Mesothelial cell of epicardium (in vitro differentiated cells): ENCODE data around the gene NBL1. TPM values are rescaled to one million over a fixed set of nuclear protein-coding genes. Genes with fewer than 3 reads are reported as not detected.

Source experiments
- DNase-seq, 2 experiments: peaks; one replicate each; pipeline ENCODE4 v3.0.0; 2021; ENCODE audit warnings: low spot score in 2 of 2; ENCODE audit not compliant: unreplicated experiment in 2 of 2
- H3K27ac Mint-ChIP-seq: 2 replicates; pipeline ENCODE4 v1.8.0; 2021; ENCODE audit warnings: mixed read lengths
- H3K27me3 Mint-ChIP-seq: 2 replicates; pipeline ENCODE4 v1.8.0; 2021; ENCODE audit warnings: low read depth, mixed read lengths
- H3K36me3 Mint-ChIP-seq: 2 replicates; pipeline ENCODE4 v1.8.0; 2021; ENCODE audit warnings: mixed read lengths
- H3K4me1 Mint-ChIP-seq: 2 replicates; pipeline ENCODE4 v1.8.0; 2021; ENCODE audit warnings: mixed read lengths
- H3K4me3 Mint-ChIP-seq: 2 replicates; pipeline ENCODE4 v1.8.0; 2021; ENCODE audit warnings: mild to moderate bottlenecking, moderate library complexity, mixed read lengths
- H3K9me3 Mint-ChIP-seq: 2 replicates; pipeline ENCODE4 v1.8.0; 2021; ENCODE audit warnings: mixed read lengths
- total RNA-seq: library from RNA; stranded (reverse); gene quantifications from 3 replicates; pipeline ENCODE4 v1.2.1, GENCODE V29; 2021
- TF ChIP-seq, protein P1 (sequence below): fragments of 200-600 bp; sonication (generic); IDR thresholded peaks from one replicate; pipeline ENCODE4 v1.5.0; 2021; ENCODE audit warnings: antibody characterized with exemption; ENCODE audit not compliant: unreplicated experiment

The NBL1 gene, protein sequence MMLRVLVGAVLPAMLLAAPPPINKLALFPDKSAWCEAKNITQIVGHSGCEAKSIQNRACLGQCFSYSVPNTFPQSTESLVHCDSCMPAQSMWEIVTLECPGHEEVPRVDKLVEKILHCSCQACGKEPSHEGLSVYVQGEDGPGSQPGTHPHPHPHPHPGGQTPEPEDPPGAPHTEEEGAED
- total RNA-seq = 20.0 to 22.9 TPM (median 20.3 TPM) in 3 replicates

DNA sequence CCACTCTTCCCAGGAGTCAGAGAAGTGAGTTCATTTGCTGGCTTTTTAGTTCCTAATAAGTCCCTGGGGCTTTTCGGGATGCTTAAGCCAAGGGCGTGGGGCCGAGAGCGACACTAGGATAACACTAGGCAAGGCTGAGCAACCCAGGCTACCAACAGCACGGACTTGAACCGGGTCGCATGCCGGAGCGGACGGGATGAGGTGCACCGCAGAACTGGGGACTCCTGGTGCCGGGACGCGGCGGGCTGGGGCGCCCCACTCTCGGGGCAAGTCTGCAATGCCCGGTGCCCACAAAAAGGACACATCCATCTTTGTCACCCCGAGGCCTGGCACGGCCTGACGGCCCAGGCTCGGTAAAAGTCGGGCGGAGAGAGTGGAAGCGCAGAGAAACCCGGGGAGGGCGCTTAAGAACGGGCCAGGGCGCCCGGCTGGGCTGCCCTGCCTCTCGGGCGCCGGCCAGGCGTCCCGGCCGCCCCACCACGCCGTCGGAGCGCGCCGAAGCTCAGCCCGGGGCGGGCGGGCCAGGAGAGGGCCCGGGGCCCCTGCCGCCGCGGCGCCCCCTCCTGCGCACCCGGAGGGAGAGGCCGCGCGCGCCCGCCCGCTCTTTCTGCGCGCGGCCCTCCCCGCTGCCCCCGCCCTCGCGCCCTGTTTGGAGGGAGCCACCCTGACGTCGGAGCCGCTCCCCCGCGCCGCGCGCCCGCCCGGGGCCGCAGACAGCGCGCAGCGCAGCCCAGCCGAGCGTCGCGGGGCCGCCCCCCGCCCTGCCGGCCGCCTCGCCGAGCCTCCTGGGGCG, at the start of gene NBL1:
NBL1 (plus strand) TSS at position 710 of the 793 bp plus-strand sequence. CDS start 10,720 bp downstream, outside the sequence.
- H3K36me3 Mint-ChIP-seq = no peaks in the 10 kb centered on the region
- peaks cover 10% of the 10 kb centered on the region for H3K4me1 Mint-ChIP-seq
- no peaks in the 10 kb centered on the region for H3K9me3 Mint-ChIP-seq
- H3K4me3 Mint-ChIP-seq = peak within 1 kb of the TSS; percentile 91
- TF ChIP-seq, protein P1, sequence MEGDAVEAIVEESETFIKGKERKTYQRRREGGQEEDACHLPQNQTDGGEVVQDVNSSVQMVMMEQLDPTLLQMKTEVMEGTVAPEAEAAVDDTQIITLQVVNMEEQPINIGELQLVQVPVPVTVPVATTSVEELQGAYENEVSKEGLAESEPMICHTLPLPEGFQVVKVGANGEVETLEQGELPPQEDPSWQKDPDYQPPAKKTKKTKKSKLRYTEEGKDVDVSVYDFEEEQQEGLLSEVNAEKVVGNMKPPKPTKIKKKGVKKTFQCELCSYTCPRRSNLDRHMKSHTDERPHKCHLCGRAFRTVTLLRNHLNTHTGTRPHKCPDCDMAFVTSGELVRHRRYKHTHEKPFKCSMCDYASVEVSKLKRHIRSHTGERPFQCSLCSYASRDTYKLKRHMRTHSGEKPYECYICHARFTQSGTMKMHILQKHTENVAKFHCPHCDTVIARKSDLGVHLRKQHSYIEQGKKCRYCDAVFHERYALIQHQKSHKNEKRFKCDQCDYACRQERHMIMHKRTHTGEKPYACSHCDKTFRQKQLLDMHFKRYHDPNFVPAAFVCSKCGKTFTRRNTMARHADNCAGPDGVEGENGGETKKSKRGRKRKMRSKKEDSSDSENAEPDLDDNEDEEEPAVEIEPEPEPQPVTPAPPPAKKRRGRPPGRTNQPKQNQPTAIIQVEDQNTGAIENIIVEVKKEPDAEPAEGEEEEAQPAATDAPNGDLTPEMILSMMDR = no peak
- H3K27ac Mint-ChIP-seq = peak within 1 kb of the TSS; percentile 91
- peaks cover 50% of the 10 kb centered on the region for H3K27me3 Mint-ChIP-seq
- DNase-seq = peak in 1 of 2 experiments; percentile 63

DNA sequence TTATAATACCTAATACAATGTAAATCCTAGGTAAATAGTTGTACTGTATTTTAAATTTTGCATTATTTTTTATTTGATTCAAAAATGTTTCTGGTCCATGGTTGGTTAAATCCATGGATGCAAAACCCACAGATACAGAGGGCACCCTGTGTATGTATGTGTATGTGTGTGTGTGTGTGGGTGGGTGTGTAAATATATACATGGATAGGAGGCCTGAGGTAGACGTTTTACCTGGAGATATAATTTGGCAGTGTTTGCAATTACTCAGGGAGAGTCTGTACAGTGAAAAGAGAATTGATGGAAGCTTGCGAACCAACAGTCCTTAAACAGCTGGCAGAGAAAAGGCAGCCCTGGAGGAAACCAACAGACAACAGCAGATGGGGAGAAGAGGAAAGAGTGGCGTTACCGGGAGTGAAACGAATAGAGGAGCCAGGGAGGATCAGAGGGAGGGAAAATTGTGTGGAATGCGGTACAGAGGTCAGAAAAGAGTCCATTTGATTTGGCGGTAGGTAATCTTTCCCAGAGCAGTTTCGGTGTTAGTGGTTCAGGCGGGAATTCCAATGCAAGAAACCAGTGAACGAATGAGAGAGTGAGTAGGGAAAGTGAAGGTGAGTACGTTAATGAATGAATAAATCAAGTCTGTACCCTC, 47.9 kb upstream of the NBL1 start:
- H3K27ac Mint-ChIP-seq = peak overlapping the region; percentile 96
- H3K4me3 Mint-ChIP-seq = peak overlapping the region; percentile 96
- H3K36me3 Mint-ChIP-seq = no peaks in the 10 kb centered on the region
- H3K4me1 Mint-ChIP-seq = peaks cover 19% of the 10 kb centered on the region
- DNase-seq = peak in 1 of 2 experiments; percentile 50
- TF ChIP-seq, protein P1 = no peak
- peaks cover 5% of the 10 kb centered on the region for H3K27me3 Mint-ChIP-seq
- no peaks in the 10 kb centered on the region for H3K9me3 Mint-ChIP-seq

DNA sequence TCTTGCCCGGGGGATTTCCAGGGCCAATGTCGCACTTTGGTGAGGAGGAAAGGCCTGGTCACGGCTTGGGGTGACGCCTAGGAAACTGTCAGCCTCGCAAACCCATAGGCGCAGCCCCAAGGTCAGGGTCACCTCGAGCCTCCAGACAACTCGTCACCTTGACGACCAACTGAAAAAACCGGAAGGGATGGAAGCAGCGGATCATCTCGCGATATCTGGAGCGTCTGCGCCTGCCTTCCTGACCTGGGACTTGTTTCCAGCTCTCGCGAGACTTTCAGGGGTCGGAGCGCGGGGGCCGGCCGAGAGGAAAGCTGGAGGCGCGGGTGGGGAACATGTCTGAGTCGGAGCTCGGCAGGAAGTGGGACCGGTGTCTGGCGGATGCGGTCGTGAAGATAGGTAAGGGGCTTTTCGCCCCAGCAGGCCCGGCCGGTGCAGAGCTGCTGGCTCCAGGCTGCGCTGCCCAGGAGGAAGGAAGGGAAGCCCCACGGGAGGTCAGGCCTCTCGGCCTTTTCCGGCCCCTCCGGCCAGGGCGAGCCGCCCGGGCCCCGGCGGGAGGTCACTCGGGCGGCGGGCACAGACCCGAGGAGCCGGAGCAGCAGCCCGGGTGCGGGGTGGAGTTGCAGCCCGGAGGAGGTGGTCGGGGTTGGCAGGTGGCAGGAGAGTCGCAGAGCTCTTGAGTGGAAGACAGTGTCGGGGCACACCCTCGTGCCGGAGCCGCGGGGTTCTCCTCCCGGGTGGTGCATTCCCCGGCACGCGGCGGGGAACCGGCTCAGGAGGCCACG, 47.2 kb upstream of the NBL1 start:
- Mint-ChIP-seq H3K27ac (peak overlapping the region; percentile 96), H3K4me1 (peaks cover 19% of the 10 kb centered on the region), H3K4me3 (peak overlapping the region; percentile 96), H3K36me3 (no peaks in the 10 kb centered on the region), H3K9me3 (no peaks in the 10 kb centered on the region), H3K27me3 (peaks cover under 1% of the 10 kb centered on the region)
- DNase-seq = peak; percentile 93 to 95
- TF ChIP-seq, protein P1 = no peak

DNA sequence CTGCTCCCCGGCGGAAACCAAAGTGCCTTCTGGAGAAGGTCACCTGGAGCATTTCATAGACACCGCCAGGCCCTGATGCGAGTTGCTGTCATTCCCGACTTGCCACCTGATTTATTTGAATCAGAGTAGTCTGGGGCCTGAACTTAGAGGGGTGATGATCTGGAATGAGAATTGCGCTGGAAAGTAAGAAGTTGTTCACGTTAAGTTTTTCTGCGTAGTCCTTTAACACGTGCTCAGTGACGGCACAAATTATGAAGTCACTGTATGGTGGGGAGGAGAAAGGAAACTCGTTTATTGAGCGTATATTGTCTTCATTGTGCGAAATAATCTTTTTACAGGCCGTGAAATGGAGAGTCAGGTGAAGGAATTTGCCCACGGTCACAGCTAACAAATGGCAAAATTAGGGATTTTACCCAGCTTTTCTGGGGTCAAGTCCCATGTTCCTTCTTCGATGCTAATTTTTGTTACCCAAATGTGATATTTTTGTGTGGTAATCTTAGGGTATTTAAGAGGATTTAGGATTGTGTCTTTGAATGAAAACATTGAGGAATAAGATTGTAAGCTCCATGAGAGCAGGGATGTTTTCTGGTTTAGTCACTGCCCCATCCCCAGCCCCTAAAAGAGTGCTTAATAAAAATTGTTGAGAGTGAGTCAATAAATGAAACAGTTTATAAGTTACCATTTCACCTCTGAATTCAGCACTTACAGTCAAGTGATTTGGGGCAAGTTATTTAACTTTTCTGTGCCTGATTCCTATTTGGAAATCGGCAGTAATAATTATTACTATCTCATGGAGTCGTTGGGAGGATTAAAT, 46.4 kb upstream of the NBL1 start:
- Mint-ChIP-seq H3K36me3 (no peaks in the 10 kb centered on the region), H3K27me3 (no peaks in the 10 kb centered on the region), H3K27ac (peak overlapping the region; percentile 90), H3K9me3 (no peaks in the 10 kb centered on the region), H3K4me3 (peak overlapping the region; percentile 96), H3K4me1 (peaks cover 19% of the 10 kb centered on the region)
- DNase-seq = no peak
- TF ChIP-seq, protein P1 = no peak
